GM12878 (cell line): Measurements from ENCODE around the gene CDC42SE2. TPM values are rescaled to one million over a fixed set of nuclear protein-coding genes. Genes with fewer than 3 reads are reported as not detected.

Experiments
- ATAC-seq: fragments of 200-7000 bp; cut with Tn5 transposase; 3 replicates; pipeline ENCODE4 v1.9.1; 2020; ENCODE audit warnings: mild to moderate bottlenecking, moderate library complexity
- BruUV-seq: library from RNA; stranded (reverse); fragments of 400-500 nt; replicated peaks from 2 replicates; lab custom pipeline; 2021; lab: Mats Ljungman, UMichigan
- CTCF ChIA-PET: fragments of 300-600 bp; sonication (Branson Sonifier 250); formaldehyde crosslinking; extraction: SDS; loops from one replicate; lab custom pipeline; 2021; ENCODE audit warnings: inconsistent platforms; lab: Yijun Ruan, JAX
- POLR2A ChIA-PET: fragments of 350-600 bp; formaldehyde crosslinking; extraction: SDS; loops from one replicate; lab custom pipeline; 2021; ENCODE audit warnings: inconsistent platforms; lab: Charles Lee
- RAD21 ChIA-PET: fragments of 300-600 bp; sonication (Branson Sonifier 250); formaldehyde crosslinking; loops from one replicate; lab custom pipeline; 2023; ENCODE audit warnings: antibody characterized with exemption; ENCODE audit not compliant: unreplicated experiment; lab: Charles Lee
- SMC1A ChIA-PET: fragments of 300-600 bp; sonication (Branson Sonifier 250); formaldehyde crosslinking; loops from one replicate; lab custom pipeline; 2023; ENCODE audit not compliant: unreplicated experiment, uncharacterized antibody; lab: Charles Lee
- DNase-seq: peaks from one replicate; pipeline ENCODE4 v3.0.0-alpha.2; 2011; ENCODE audit warnings: low read depth, low spot score
- FAIRE-seq: peaks from 3 replicates; lab custom pipeline; 2011; peaks lifted over from hg19 to GRCh38; lab: Jason Lieb, UNC
- H2AFZ ChIP-seq: 2 replicates; pipeline ENCODE4 v1.6.0; 2011; ENCODE audit warnings: low read depth, low read length, control low read depth; ENCODE audit not compliant: control insufficient read depth
- H3K27ac ChIP-seq: 2 replicates; pipeline ENCODE4 v1.5.1; 2011; ENCODE audit warnings: control low read depth; ENCODE audit not compliant: control insufficient read depth, insufficient read depth
- H3K27me3 ChIP-seq, 2 experiments: replicated peaks in 1 of 2; 2 replicates each; pipeline versions ENCODE4 v1.6.0 to v1.6.1; 2011; ENCODE audit warnings: low read length in 1 of 2; ENCODE audit not compliant: control insufficient read depth in 2 of 2, insufficient read depth in 2 of 2
- H3K36me3 ChIP-seq, 2 experiments: 2 replicates each; pipeline ENCODE4 v1.5.1; 2011; ENCODE audit warnings: low read length in 1 of 2; ENCODE audit not compliant: control insufficient read depth in 2 of 2, insufficient read depth in 2 of 2
- H3K4me1 ChIP-seq: 2 replicates; pipeline ENCODE4 v1.6.1; 2011; ENCODE audit warnings: mild to moderate bottlenecking, low read length, moderate library complexity, mixed read lengths; ENCODE audit not compliant: control insufficient read depth, insufficient read depth
- H3K4me2 ChIP-seq: 2 replicates; pipeline ENCODE4 v1.6.0; 2011; ENCODE audit warnings: control low read depth; ENCODE audit not compliant: control insufficient read depth, insufficient read depth
- H3K4me3 ChIP-seq: fragments of 200-600 bp; sonication (generic); 2 replicates; pipeline ENCODE4 v1.5.1; 2016
- H3K79me2 ChIP-seq: 2 replicates; pipeline ENCODE4 v1.6.0; 2011; ENCODE audit warnings: low read length; ENCODE audit not compliant: control insufficient read depth, insufficient read depth
- H3K9ac ChIP-seq: 2 replicates; pipeline ENCODE4 v1.8.0; 2011; ENCODE audit warnings: low read length, control low read depth, mixed read lengths; ENCODE audit not compliant: control insufficient read depth, insufficient read depth
- H3K9me3 ChIP-seq: replicated peaks from 3 replicates; pipeline ENCODE4 v1.5.1; 2011; ENCODE audit warnings: mild to moderate bottlenecking, low read length; ENCODE audit not compliant: control insufficient read depth, insufficient read depth
- H4K20me1 ChIP-seq: 2 replicates; pipeline ENCODE4 v1.6.0; 2011; ENCODE audit not compliant: control insufficient read depth, insufficient read depth
- ATF7 ChIP-seq: fragments of 450-650 bp; IDR thresholded peaks from 2 replicates; pipeline ENCODE4 v1.6.1; 2016; ENCODE audit warnings: low read depth, mild to moderate bottlenecking
- RUNX3 ChIP-seq: IDR thresholded peaks from 2 replicates; pipeline ENCODE4 v1.6.1; 2012; ENCODE audit warnings: low read length, inconsistent platforms
- SPI1 ChIP-seq: IDR thresholded peaks from 2 replicates; pipeline ENCODE4 v1.6.1; 2011; ENCODE audit warnings: low read depth, mild to moderate bottlenecking, low read length, moderate library complexity, borderline replicate concordance; ENCODE audit not compliant: insufficient read depth
- whole genome bisulfite sequencing: methylation state at CpG from one replicate; pipeline ENCODE4 v1.1.6; 2016; ENCODE audit warnings: low lambda C conversion rate; ENCODE audit not compliant: insufficient replicate concordance, insufficient coverage; ENCODE audit errors: missing lambda C conversion rate; 5-methylcytosine and 5-hydroxymethylcytosine counted together
- in situ Hi-C: fragments of 300-500 bp; cut with MboI; formaldehyde crosslinking; loops from 9 replicates; pipeline ENCODE4 v1.14.3; 2018; ENCODE audit warnings: mixed read lengths
- intact Hi-C: fragments of 100-400 bp; cut with micrococcal nuclease; formaldehyde crosslinking; loops from one replicate; pipeline ENCODE4 v1.14.2; 2022; ENCODE audit not compliant: unreplicated experiment
- polyA plus RNA-seq, 11 experiments: library from polyadenylated mRNA; depleted of rRNA in 4 of 11; unstranded in 6 of 11; stranded (reverse) in 5 of 11; fragments of >200 nt; fragmentation: Nextera tagmentation in 4 of 11; fragmentation: Illumina TruSeq in 1 of 11; extraction: Ambion mirVana in 4 of 11; extraction: Trizol in 1 of 11; gene quantifications; 1 replicate in 1 of 11; 2 replicates in 10 of 11; pipeline versions ENCODE4 v1.2.1 to v1.2.3, GENCODE V29; 2011 to 2016; ENCODE audit warnings: inconsistent platforms in 2 of 11, missing spikeins in 2 of 11, low read depth in 1 of 11
- total RNA-seq, 4 experiments: library from RNA; depleted of rRNA in 3 of 4; stranded (reverse); fragments of >200 nt in 3 of 4; fragmentation: Illumina TruSeq in 1 of 4; extraction: Trizol in 1 of 4; gene quantifications; 2 replicates each; pipeline versions ENCODE4 v1.2.1 to v1.2.3, GENCODE V29; 2013 to 2021
- TF ChIP-seq, protein P1 (sequence below): fragments of 450-650 bp; formaldehyde crosslinking; IDR thresholded peaks from 2 replicates; pipeline ENCODE4 v1.5.0; 2022; ENCODE audit warnings: mild to moderate bottlenecking, missing genetic modification characterization
- TF ChIP-seq, protein P2 (sequence below): IDR thresholded peaks from 2 replicates; pipeline ENCODE4 v1.6.1; 2012; ENCODE audit warnings: low read length, inconsistent platforms

The CDC42SE2 gene
- total and polyA plus RNA-seq, 10 of the 15 experiments (the other 5 are each of a cell fraction or from before 2014, with no cell fraction given): 57.0 to 148 (median 80.3) TPM

DNA sequence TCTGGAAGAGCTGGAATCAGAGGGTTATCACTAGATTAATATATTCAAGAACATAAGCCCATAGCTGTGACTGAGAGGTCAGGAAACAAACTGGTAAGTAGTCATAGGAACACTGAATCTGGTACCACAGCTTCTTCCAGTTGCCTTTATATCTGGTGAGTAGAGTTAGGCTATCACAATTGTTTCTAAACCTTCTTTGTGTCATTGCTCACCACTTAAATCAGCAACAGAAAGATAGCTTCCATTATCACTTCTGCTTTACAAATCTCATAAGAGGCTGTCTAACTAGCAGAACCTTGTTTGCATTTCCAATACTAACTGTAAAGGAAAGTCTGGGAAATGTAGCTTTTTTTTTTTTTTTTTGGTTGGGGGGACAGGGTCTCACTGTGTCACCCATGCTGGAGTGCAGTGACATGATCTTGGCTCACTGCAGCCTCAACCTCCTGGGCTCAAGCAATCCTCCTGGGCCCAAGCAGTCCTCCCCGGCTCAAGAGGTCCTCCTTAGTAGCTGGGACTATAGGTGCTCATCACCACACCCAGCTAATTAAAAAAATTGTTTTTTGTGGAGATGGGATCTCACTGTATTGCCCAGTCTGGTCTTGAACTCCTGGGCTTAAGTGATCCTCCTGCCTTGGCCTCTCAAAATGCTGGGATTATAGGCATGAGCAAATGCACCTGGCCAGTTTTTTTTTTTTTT lies 22.0 kb downstream of the CDC42SE2 start:
- intact Hi-C loops: no loop called here
- H3K4me3 ChIP-seq: no peak overlapping the region
- SMC1A ChIA-PET: interaction anchor here (0.7 to 2.8 kb wide), 16 partner anchors 8 to 120 kb away, joined by 3 to 18 read pairs (median 6); no protein-coding TSS in a partner anchor
- H3K9ac ChIP-seq: no peak overlapping the region
- BruUV-seq: no TSS peak
- H3K79me2 ChIP-seq: peaks cover 91% of the 10 kb centered on the region
- CTCF ChIA-PET: interaction anchor here (0.6 to 2.3 kb wide), 5 partner anchors 15 to 96 kb away, joined by 3 to 10 read pairs (median 3); no protein-coding TSS in a partner anchor
- H3K4me2 ChIP-seq: no peak overlapping the region
- H3K4me1 ChIP-seq: peaks cover 49% of the 10 kb centered on the region
- peak overlapping the region; percentile 10; the same call in 1 of the 2 replicates for H3K27ac ChIP-seq
- DNase-seq (no peak), ATAC-seq (peak; percentile 28), FAIRE-seq (no peak)
- H3K9me3 ChIP-seq: no peaks in the 10 kb centered on the region
- peaks cover 4% of the 10 kb centered on the region; the same call in 1 of the 2 replicates for H4K20me1 ChIP-seq
- H2AFZ ChIP-seq: no peak overlapping the region
- RAD21 ChIA-PET: interaction anchor here (0.7 to 2.5 kb wide), 11 partner anchors 8 to 123 kb away, joined by 3 to 22 read pairs (median 4); no protein-coding TSS in a partner anchor
- POLR2A ChIA-PET: interaction anchor here (0.5 to 1.9 kb wide), 23 partner anchors 9 to 362 kb away, joined by 3 to 12 read pairs (median 3); partner anchors contain the start of gene CDC42SE2
- WGBS: 38% methylated on average over 1 of the region's 1 CpG
- no peaks in the 10 kb centered on the region for H3K27me3 ChIP-seq
- in situ Hi-C loops: no loop called here
- TF ChIP-seq ATF7: no peak
- TF ChIP-seq RUNX3: 0 out of 2 replicates have a peak, but pooled peaks have one; percentile 22
- TF ChIP-seq, protein P1, sequence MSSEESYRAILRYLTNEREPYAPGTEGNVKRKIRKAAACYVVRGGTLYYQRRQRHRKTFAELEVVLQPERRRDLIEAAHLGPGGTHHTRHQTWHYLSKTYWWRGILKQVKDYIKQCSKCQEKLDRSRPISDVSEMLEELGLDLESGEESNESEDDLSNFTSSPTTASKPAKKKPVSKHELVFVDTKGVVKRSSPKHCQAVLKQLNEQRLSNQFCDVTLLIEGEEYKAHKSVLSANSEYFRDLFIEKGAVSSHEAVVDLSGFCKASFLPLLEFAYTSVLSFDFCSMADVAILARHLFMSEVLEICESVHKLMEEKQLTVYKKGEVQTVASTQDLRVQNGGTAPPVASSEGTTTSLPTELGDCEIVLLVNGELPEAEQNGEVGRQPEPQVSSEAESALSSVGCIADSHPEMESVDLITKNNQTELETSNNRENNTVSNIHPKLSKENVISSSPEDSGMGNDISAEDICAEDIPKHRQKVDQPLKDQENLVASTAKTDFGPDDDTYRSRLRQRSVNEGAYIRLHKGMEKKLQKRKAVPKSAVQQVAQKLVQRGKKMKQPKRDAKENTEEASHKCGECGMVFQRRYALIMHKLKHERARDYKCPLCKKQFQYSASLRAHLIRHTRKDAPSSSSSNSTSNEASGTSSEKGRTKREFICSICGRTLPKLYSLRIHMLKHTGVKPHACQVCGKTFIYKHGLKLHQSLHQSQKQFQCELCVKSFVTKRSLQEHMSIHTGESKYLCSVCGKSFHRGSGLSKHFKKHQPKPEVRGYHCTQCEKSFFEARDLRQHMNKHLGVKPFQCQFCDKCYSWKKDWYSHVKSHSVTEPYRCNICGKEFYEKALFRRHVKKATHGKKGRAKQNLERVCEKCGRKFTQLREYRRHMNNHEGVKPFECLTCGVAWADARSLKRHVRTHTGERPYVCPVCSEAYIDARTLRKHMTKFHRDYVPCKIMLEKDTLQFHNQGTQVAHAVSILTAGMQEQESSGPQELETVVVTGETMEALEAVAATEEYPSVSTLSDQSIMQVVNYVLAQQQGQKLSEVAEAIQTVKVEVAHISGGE (CRISPR knock-in tag): no peak
- peak; percentile 67; the same call in 1 of the 2 replicates for TF ChIP-seq SPI1
- TF ChIP-seq, protein P2, sequence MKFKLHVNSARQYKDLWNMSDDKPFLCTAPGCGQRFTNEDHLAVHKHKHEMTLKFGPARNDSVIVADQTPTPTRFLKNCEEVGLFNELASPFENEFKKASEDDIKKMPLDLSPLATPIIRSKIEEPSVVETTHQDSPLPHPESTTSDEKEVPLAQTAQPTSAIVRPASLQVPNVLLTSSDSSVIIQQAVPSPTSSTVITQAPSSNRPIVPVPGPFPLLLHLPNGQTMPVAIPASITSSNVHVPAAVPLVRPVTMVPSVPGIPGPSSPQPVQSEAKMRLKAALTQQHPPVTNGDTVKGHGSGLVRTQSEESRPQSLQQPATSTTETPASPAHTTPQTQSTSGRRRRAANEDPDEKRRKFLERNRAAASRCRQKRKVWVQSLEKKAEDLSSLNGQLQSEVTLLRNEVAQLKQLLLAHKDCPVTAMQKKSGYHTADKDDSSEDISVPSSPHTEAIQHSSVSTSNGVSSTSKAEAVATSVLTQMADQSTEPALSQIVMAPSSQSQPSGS: no peak
- TF ChIP-seq, all 136 proteins: peak for 2
- peaks cover 6 to 16% of the 10 kb centered on the region in 2 experiments for H3K36me3 ChIP-seq
